ENCODE measurements around the gene SP7. TPM values are rescaled to one million over a fixed set of nuclear protein-coding genes. Genes with fewer than 3 reads are reported as not detected.

SP7 gene
- total RNA-seq, 1 experiment from 2014 or later: not detected

- Mint-ChIP-seq H3K4me1 (ENCODE audit: low read depth, unreplicated experiment) (peaks cover 6% of the 10 kb centered on the region), H3K4me3 (ENCODE audit: unreplicated experiment) (peak overlapping the region; percentile 97), H3K27me3 (ENCODE audit: insufficient read depth, unreplicated experiment) (no peaks in the 10 kb centered on the region), H3K9me3 (ENCODE audit: unreplicated experiment) (no peaks in the 10 kb centered on the region), H3K27ac (ENCODE audit: unreplicated experiment) (no peak overlapping the region), H3K36me3 (ENCODE audit: insufficient read depth, unreplicated experiment) (no peaks in the 10 kb centered on the region)
- Histone ChIP-seq H3K36me3 (ENCODE audit: control insufficient read depth, insufficient read depth, low read length) (no peaks in the 10 kb centered on the region), H3K9me3 (no peaks in the 10 kb centered on the region), H3K4me3 (ENCODE audit: low read depth, low read length) (no peak overlapping the region), H3K27me3 (replicated peaks; ENCODE audit: control insufficient read depth, insufficient read depth, low read length) (no peaks in the 10 kb centered on the region), H3K4me1 (no peaks in the 10 kb centered on the region)
- TF ChIP-seq, protein P1, sequence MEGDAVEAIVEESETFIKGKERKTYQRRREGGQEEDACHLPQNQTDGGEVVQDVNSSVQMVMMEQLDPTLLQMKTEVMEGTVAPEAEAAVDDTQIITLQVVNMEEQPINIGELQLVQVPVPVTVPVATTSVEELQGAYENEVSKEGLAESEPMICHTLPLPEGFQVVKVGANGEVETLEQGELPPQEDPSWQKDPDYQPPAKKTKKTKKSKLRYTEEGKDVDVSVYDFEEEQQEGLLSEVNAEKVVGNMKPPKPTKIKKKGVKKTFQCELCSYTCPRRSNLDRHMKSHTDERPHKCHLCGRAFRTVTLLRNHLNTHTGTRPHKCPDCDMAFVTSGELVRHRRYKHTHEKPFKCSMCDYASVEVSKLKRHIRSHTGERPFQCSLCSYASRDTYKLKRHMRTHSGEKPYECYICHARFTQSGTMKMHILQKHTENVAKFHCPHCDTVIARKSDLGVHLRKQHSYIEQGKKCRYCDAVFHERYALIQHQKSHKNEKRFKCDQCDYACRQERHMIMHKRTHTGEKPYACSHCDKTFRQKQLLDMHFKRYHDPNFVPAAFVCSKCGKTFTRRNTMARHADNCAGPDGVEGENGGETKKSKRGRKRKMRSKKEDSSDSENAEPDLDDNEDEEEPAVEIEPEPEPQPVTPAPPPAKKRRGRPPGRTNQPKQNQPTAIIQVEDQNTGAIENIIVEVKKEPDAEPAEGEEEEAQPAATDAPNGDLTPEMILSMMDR (IDR thresholded peaks at IDR 0.05; ENCODE audit: insufficient read depth in 1 of 2, low read depth in 1 of 2, low read length in 1 of 2, severe bottlenecking in 1 of 2, unreplicated experiment in 1 of 2): no peak
- no TSS peak for BruUV-seq (replicated peaks)
- ChIA-PET CTCF (interaction anchor here (0.6 to 2.9 kb wide), 9 partner anchors 9 to 290 kb away, joined by 3 to 63 read pairs (median 6); partner anchors contain the start of genes AAAS and SP1), POLR2A (no interaction called here)
- intact Hi-C loops (cut with micrococcal nuclease; ENCODE audit: unreplicated experiment): loop anchor here (1.0 kb wide), 1 partner anchor 156 kb away; no protein-coding TSS in a partner anchor
- DNase-seq: no peak
These were observed 7.8 kb upstream of the SP7 start for GRCh38 chr12:53343969-53344368.

DNA sequence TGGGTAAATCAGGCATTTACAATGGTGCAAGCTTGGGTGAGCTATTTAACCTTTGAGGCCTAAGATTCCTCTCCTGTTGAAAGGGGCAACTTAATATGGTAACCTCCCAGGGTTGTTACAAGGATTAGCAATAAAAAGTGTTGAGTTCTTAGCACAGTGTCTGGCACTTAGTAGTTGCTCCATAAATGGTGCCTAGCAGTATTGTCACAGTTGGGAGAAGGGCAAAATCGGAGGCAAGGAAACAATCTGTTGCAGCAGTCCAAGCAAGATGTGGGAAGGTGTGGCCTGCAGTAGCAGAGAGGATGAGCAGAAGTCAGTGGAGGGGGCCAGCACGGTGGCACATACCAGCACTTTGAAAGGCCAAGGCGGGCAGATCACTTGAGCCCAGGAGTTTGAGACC, 7.3 kb upstream of the SP7 start:
- POLR2A ChIA-PET: no interaction called here
- H3K27ac Mint-ChIP-seq (ENCODE audit: unreplicated experiment): no peak overlapping the region
- Histone ChIP-seq H3K9me3 (no peaks in the 10 kb centered on the region), H3K4me3 (ENCODE audit: low read depth, low read length) (no peak overlapping the region), H3K27me3 (replicated peaks; ENCODE audit: control insufficient read depth, insufficient read depth, low read length) (no peaks in the 10 kb centered on the region), H3K4me1 (0 out of 2 replicates have a peak, but pooled peaks cover 2% of the 10 kb centered on the region), H3K36me3 (ENCODE audit: control insufficient read depth, insufficient read depth, low read length) (no peaks in the 10 kb centered on the region)
- H3K4me3 Mint-ChIP-seq (ENCODE audit: unreplicated experiment): peak overlapping the region; percentile 15
- CTCF ChIA-PET: interaction anchor here (1.4 to 2.4 kb wide), 2 partner anchors 18 to 22 kb away, joined by 4 to 6 read pairs; partner anchors contain the start of gene AAAS
- H3K36me3 Mint-ChIP-seq (ENCODE audit: insufficient read depth, unreplicated experiment): no peaks in the 10 kb centered on the region
- no peaks in the 10 kb centered on the region for H3K27me3 Mint-ChIP-seq (ENCODE audit: insufficient read depth, unreplicated experiment)
- intact Hi-C loops (cut with micrococcal nuclease; ENCODE audit: unreplicated experiment): no loop called here
- H3K9me3 Mint-ChIP-seq (ENCODE audit: unreplicated experiment): no peaks in the 10 kb centered on the region
- BruUV-seq (replicated peaks): no TSS peak
- H3K4me1 Mint-ChIP-seq (ENCODE audit: low read depth, unreplicated experiment): peaks cover 7% of the 10 kb centered on the region
- no peak for DNase-seq
- TF ChIP-seq, protein P1 (IDR thresholded peaks at IDR 0.05; ENCODE audit: insufficient read depth in 1 of 2, low read depth in 1 of 2, low read length in 1 of 2, severe bottlenecking in 1 of 2, unreplicated experiment in 1 of 2): no peak

- intact Hi-C loops (cut with micrococcal nuclease; ENCODE audit: unreplicated experiment): no loop called here
- Histone ChIP-seq H3K36me3 (ENCODE audit: control insufficient read depth, insufficient read depth, low read length) (no peaks in the 10 kb centered on the region), H3K27me3 (replicated peaks; ENCODE audit: control insufficient read depth, insufficient read depth, low read length) (no peaks in the 10 kb centered on the region), H3K9me3 (no peaks in the 10 kb centered on the region), H3K4me3 (ENCODE audit: low read depth, low read length) (no peak overlapping the region), H3K4me1 (0 out of 2 replicates have a peak, but pooled peaks cover 2% of the 10 kb centered on the region)
- Mint-ChIP-seq H3K4me3 (ENCODE audit: unreplicated experiment) (no peak overlapping the region), H3K4me1 (ENCODE audit: low read depth, unreplicated experiment) (peaks cover 17% of the 10 kb centered on the region), H3K9me3 (ENCODE audit: unreplicated experiment) (no peaks in the 10 kb centered on the region), H3K36me3 (ENCODE audit: insufficient read depth, unreplicated experiment) (no peaks in the 10 kb centered on the region), H3K27ac (ENCODE audit: unreplicated experiment) (no peak overlapping the region), H3K27me3 (ENCODE audit: insufficient read depth, unreplicated experiment) (peaks cover 7% of the 10 kb centered on the region)
- no peak for DNase-seq
- CTCF ChIA-PET: interaction anchor here (0.5 kb wide), 1 partner anchor 19 kb away, joined by 3 read pairs; the partner anchor contains the start of gene AAAS
- no TSS peak for BruUV-seq (replicated peaks)
- TF ChIP-seq, protein P1 (IDR thresholded peaks at IDR 0.05; ENCODE audit: insufficient read depth in 1 of 2, low read depth in 1 of 2, low read length in 1 of 2, severe bottlenecking in 1 of 2, unreplicated experiment in 1 of 2): no peak
- POLR2A ChIA-PET: no interaction called here
These were observed 4.2 kb upstream of the SP7 start for GRCh38 chr12:53340398-53340797.

All from Caco-2 (cell line).